ENCODE measurements around the gene RIPK1. TPM values are rescaled to one million over a fixed set of nuclear protein-coding genes. Genes with fewer than 3 reads are reported as not detected.

RIPK1 gene
- total and polyA plus RNA-seq, 9 of the 15 experiments (the other 6 are each of a cell fraction or from before 2014, with no cell fraction given), result 3.8 to 24.9 (median 17.7) TPM

DNA sequence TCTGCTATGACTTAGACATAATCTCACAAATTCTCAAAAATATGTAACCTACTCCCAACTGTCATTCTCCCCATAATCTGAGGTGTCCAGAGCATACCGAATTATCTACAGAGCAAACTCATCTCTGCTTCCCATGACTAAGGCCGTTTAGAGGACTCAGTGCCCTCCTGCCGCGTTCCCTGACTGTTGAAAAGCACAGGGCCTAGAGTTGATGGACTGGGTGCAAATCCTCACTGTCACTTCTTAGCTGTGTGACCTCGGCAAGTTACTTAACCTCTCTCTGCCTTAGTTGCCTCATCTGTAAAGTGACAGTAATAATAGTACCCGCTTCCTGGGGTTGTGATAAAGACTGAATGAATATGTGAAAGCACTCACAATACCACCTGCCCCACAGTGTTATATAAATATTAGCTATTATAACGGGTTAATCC is 93.8 kb downstream of the RIPK1 start (continued):
- TF ChIP-seq, protein P1, sequence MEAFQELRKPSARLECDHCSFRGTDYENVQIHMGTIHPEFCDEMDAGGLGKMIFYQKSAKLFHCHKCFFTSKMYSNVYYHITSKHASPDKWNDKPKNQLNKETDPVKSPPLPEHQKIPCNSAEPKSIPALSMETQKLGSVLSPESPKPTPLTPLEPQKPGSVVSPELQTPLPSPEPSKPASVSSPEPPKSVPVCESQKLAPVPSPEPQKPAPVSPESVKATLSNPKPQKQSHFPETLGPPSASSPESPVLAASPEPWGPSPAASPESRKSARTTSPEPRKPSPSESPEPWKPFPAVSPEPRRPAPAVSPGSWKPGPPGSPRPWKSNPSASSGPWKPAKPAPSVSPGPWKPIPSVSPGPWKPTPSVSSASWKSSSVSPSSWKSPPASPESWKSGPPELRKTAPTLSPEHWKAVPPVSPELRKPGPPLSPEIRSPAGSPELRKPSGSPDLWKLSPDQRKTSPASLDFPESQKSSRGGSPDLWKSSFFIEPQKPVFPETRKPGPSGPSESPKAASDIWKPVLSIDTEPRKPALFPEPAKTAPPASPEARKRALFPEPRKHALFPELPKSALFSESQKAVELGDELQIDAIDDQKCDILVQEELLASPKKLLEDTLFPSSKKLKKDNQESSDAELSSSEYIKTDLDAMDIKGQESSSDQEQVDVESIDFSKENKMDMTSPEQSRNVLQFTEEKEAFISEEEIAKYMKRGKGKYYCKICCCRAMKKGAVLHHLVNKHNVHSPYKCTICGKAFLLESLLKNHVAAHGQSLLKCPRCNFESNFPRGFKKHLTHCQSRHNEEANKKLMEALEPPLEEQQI (IDR thresholded peaks at IDR 0.05), result no peak
- TF ChIP-seq KDM2B (CRISPR knock-in tag; IDR thresholded peaks at IDR 0.05), result no peak; the same call in 1 of the 2 replicates
- TF ChIP-seq DIDO1 (tag; IDR thresholded peaks at IDR 0.05; ENCODE audit: low read depth), result no peak
- no peak for TF ChIP-seq NEUROD1 (IDR thresholded peaks at IDR 0.05; ENCODE audit: borderline replicate concordance, low read depth, low read length, partially characterized antibody)
- TF ChIP-seq POLR3A (IDR thresholded peaks at IDR 0.05; ENCODE audit: borderline replicate concordance, extremely low read depth, insufficient read depth, insufficient read length), result no peak
- TF ChIP-seq, protein P2, sequence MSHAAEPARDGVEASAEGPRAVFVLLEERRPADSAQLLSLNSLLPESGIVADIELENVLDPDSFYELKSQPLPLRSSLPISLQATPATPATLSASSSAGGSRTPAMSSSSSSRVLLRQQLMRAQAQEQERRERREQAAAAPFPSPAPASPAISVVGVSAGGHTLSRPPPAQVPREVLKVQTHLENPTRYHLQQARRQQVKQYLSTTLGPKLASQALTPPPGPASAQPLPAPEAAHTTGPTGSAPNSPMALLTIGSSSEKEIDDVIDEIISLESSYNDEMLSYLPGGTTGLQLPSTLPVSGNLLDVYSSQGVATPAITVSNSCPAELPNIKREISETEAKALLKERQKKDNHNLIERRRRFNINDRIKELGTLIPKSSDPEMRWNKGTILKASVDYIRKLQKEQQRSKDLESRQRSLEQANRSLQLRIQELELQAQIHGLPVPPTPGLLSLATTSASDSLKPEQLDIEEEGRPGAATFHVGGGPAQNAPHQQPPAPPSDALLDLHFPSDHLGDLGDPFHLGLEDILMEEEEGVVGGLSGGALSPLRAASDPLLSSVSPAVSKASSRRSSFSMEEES (CRISPR knock-in tag; IDR thresholded peaks at IDR 0.05), result no peak
- TF ChIP-seq CHD4 (IDR thresholded peaks at IDR 0.05; ENCODE audit: insufficient read depth, insufficient replicate concordance, low read depth, low read length, poor library complexity, severe bottlenecking), result peak; percentile 73
- TF ChIP-seq, protein P3, sequence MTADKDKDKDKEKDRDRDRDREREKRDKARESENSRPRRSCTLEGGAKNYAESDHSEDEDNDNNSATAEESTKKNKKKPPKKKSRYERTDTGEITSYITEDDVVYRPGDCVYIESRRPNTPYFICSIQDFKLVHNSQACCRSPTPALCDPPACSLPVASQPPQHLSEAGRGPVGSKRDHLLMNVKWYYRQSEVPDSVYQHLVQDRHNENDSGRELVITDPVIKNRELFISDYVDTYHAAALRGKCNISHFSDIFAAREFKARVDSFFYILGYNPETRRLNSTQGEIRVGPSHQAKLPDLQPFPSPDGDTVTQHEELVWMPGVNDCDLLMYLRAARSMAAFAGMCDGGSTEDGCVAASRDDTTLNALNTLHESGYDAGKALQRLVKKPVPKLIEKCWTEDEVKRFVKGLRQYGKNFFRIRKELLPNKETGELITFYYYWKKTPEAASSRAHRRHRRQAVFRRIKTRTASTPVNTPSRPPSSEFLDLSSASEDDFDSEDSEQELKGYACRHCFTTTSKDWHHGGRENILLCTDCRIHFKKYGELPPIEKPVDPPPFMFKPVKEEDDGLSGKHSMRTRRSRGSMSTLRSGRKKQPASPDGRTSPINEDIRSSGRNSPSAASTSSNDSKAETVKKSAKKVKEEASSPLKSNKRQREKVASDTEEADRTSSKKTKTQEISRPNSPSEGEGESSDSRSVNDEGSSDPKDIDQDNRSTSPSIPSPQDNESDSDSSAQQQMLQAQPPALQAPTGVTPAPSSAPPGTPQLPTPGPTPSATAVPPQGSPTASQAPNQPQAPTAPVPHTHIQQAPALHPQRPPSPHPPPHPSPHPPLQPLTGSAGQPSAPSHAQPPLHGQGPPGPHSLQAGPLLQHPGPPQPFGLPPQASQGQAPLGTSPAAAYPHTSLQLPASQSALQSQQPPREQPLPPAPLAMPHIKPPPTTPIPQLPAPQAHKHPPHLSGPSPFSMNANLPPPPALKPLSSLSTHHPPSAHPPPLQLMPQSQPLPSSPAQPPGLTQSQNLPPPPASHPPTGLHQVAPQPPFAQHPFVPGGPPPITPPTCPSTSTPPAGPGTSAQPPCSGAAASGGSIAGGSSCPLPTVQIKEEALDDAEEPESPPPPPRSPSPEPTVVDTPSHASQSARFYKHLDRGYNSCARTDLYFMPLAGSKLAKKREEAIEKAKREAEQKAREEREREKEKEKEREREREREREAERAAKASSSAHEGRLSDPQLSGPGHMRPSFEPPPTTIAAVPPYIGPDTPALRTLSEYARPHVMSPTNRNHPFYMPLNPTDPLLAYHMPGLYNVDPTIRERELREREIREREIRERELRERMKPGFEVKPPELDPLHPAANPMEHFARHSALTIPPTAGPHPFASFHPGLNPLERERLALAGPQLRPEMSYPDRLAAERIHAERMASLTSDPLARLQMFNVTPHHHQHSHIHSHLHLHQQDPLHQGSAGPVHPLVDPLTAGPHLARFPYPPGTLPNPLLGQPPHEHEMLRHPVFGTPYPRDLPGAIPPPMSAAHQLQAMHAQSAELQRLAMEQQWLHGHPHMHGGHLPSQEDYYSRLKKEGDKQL (CRISPR knock-in tag; IDR thresholded peaks at IDR 0.05; ENCODE audit: borderline replicate concordance), result no peak
- no peak for TF ChIP-seq POLR3G (IDR thresholded peaks at IDR 0.05; ENCODE audit: extremely low read depth, insufficient read length, insufficient replicate concordance)
- no peak for TF ChIP-seq ZNF224 (CRISPR knock-in tag; IDR thresholded peaks at IDR 0.05)
- TF ChIP-seq, protein P4, sequence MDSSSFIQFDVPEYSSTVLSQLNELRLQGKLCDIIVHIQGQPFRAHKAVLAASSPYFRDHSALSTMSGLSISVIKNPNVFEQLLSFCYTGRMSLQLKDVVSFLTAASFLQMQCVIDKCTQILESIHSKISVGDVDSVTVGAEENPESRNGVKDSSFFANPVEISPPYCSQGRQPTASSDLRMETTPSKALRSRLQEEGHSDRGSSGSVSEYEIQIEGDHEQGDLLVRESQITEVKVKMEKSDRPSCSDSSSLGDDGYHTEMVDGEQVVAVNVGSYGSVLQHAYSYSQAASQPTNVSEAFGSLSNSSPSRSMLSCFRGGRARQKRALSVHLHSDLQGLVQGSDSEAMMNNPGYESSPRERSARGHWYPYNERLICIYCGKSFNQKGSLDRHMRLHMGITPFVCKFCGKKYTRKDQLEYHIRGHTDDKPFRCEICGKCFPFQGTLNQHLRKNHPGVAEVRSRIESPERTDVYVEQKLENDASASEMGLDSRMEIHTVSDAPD (CRISPR knock-in tag; IDR thresholded peaks at IDR 0.05), result no peak
- TF ChIP-seq ASH1L (IDR thresholded peaks at IDR 0.05; ENCODE audit: borderline replicate concordance, low read depth, partially characterized antibody), result no peak
- no peak for TF ChIP-seq ZNF347 (CRISPR knock-in tag; IDR thresholded peaks at IDR 0.05; ENCODE audit: low read depth)
- TF ChIP-seq PCBP1 (IDR thresholded peaks at IDR 0.05; ENCODE audit: low read depth, low read length, poor library complexity, severe bottlenecking), result no peak
- TF ChIP-seq EZH2 (IDR thresholded peaks at IDR 0.05; ENCODE audit: borderline replicate concordance, low read depth, low read length), result no peak
- no peak for TF ChIP-seq ZBTB7A (IDR thresholded peaks at IDR 0.05; ENCODE audit: borderline replicate concordance, control insufficient read depth, low read depth, low read length)
